Medulla oblongata (tissue), 1 donor: ENCODE results near the gene SULT1C4.
"Not testable (repeated sequence)": the region's sequence is repeated elsewhere in the genome, so short reads cannot be mapped to it uniquely, and the experiment has no call there.

ENCODE experiments used
- DNase-seq: peaks from one replicate; pipeline ENCODE4 v3.0.0-alpha.2; 2015; ENCODE audit errors: extremely low spot score

The SULT1C4 gene

DNA sequence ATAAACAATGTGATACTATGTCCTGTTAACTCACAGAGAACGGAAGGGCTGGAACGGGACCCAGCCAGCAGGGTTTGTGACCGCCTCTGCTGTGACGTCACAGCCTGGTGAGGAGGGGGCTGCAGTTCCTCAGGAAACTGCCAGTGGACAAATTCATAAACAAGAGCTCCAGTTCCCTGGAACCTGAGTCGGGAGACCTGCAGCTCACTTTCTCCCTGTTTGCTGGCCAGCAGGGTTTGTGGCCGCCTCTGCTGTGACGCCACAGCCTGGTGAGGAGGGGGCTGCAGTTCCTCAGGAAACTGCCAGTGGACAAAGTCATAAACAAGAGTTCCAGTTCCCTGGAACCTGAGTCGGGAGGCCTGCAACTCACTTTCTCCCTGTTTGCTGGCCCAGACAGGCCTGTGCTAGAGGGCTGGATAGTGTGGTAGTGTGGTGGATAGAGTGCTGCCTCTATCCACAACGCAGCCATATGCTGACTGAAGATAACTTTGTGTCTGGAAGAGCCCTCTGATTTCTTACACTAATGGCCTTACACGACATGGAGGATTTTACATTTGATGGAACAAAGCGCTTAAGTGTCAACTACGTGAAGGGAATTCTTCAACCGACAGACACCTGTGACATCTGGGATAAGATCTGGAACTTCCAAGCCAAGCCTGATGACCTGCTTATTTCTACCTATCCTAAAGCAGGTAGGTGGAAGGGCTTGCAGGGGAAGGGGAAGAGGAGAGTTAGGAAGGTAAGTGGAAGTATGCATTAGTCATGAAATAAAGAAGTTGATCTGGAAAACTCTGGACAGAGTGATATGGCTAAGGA lies at the start of gene SULT1C4:
Gene SULT1C4 (plus strand): TSS at position 140 of the 816 bp plus-strand sequence. CDS start 384 bp downstream, at position 524.
- peak; percentile 69 for DNase-seq

DNA sequence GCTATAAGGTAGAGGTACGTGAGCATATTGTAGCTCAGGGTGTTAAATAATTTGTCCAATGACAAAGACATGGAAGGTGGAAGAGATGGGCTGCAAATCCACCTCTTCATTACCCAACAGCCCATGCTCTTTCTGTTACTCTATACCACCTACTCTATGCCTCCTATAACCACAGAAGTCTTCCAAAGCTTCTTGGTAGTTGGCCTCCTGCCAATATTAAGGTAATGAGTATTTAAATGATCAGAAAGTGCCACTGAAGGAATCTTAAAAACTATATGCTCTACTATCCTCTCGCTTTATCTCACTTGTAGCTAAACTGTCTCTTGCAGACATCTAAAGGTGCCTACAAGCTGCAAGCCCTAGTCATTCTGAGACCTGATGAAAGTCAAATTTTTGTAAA lies 48.0 kb upstream of the SULT1C4 start:
- no peak for DNase-seq

DNA sequence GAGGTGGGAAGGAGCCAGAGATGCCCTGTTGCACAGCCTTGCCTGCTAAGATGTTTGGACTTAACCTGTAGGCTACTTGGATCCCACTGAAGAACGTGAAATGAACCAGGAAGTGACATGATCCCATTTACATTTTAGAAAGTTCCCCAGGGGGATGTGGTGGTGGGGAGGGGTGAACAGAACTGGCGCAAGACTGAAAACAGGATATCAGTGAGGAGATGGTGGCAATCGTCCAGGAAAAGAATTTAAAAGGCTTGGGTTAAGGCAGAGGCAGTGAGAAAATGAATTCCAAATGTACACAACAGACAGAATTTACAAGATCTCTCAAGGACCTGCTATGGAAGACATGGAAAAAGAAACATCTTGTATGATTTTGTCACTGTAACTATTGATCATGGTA lies 46.8 kb upstream of the SULT1C4 start:
- no peak for DNase-seq

DNA sequence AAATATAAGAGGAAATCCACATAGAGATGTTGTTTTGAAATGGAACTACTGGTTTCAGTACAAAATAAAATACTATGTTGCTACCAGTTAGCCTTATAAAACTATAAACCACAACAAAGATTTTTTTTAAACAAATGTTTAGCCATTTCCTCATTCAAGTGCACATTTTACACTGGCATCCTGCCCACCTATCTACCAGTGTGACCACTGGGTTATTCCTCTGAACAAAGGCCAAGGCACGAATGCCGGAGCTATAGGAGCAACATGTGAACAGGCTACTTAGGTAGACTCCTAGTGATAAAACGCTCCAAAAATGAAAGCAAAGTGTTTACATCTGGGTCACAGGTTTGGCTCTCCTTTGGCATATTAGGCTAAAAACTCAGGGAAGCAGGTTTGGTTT lies 31.8 kb upstream of the SULT1C4 start:
- no peak for DNase-seq

DNA sequence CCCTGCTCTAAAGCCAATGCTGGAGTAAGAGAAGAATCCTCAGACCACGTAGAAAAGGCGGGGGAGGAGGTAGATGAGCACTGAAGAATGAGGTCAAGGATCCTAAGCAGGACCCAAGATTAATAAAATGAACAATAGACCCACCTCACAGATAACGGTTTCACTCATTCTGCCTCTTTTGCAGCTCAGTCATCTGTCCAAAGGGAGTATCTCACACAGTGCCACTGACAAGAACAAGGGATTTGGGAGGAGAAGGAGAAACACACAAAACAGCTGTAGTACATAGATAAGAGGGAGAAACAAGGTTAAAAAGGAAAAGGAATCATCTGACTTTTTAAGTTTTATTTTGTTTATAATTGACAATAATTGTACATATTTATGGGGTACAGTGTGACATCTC lies 30.9 kb upstream of the SULT1C4 start:
- no peak for DNase-seq

DNA sequence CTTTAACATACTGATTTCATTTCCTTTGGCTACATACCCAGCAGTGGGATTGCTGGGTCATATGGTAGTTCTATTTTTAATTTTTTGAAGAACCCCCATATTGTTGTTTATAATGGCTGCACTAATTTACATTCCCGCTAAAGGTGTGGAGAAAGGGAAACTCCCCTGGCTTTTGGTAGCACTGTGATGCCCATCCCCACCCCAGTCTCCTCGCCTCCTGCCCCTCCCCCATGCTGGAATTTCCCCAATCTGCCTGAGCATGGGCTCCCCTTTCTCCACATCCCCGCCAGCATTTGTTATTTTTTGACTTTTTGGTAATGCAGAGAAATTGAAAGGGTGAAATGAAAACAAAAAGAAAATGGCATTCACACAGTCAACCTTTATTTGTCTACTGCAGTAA lies 30.0 kb upstream of the SULT1C4 start:
- DNase-seq: no peak

DNA sequence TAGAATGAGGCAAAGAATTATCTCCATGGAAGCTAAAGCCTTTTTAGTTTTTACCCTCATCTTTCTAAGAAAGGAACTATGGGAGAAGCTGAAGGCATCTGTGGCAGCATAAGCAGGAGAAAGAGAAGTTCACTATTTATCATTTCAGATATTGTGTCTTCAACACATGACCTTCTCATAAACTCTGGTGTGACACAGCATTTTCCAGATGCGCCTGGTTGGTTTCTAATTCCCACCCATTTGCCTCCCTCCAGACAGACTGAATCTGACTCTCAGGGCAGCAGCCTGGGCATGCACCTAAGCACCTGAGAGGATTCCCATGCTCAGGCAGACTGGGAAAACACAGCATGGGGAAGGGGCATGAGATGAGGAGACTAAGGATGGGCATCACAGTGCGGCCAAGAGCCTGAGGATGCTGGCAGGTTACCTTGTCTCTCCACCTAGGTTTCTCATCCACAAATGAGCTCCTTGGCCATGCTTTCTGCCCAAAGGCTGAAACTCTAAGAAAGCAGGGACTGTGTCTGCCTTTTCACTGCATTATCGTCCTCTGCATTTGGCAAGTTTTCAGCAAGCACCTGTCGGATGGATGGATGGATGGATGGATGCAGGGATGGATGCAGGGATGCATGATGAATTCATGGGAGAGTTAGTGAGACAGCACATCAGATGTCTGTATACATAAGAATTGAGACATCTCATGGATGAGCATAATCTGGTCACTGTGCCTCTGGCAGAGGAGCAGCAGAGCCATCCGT lies 28.8 kb upstream of the SULT1C4 start:
- no peak for DNase-seq

DNA sequence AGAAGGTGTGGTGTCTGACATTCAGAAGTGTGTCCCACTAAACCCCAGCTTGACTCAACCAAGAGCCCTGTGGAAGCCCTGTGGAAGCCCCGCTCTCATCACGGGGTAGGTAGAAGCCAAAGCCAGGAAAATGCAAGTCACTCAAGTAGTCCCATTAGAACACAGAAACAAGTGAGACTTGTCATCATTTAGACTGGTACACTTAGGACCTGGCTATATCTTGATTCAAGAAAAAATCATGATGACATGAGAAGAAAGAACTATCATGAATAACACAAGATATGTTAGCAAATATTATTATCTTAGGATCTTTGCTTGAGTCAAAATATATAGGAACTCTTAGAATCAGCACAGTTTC lies 28.2 kb upstream of the SULT1C4 start:
- no peak for DNase-seq

DNA sequence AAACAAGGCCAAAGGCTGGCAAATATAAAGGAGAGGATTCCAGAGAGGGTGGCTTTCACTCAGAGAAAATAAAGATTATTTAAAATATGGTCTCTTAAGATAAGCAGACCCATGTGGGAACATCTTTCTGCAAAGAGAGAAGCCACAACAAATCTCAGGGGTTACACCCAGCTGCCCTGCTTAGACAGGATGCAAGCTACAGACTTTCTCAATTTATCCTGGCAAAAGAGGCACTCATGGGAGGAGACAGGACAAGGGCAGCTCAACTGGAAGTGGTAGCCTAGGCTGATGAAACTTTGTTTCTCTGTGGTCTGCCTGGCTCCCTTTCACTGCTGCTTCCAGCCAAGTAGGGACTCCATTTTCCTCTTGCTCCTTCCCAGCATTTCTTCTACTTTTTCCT lies 25.9 kb upstream of the SULT1C4 start:
- DNase-seq: no peak

DNA sequence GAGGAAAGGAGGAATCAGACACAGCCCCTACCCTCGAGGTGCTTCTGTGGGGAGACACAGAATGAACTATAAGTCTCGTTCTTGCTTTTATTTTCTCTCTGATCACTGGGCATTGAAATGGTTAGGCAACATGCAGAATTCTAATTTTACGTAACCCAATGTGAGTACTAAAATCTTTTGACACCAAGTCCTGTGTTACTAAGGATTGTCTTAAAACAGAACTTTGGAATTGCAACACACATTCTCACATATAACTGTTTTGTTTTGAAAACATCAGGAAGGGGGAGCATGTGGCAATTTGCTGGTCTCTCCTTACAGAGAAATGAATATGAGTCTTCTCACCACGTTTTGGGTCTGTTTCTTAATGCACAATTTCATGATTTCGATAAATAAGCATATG lies 23.6 kb upstream of the SULT1C4 start:
- DNase-seq: no peak

DNA sequence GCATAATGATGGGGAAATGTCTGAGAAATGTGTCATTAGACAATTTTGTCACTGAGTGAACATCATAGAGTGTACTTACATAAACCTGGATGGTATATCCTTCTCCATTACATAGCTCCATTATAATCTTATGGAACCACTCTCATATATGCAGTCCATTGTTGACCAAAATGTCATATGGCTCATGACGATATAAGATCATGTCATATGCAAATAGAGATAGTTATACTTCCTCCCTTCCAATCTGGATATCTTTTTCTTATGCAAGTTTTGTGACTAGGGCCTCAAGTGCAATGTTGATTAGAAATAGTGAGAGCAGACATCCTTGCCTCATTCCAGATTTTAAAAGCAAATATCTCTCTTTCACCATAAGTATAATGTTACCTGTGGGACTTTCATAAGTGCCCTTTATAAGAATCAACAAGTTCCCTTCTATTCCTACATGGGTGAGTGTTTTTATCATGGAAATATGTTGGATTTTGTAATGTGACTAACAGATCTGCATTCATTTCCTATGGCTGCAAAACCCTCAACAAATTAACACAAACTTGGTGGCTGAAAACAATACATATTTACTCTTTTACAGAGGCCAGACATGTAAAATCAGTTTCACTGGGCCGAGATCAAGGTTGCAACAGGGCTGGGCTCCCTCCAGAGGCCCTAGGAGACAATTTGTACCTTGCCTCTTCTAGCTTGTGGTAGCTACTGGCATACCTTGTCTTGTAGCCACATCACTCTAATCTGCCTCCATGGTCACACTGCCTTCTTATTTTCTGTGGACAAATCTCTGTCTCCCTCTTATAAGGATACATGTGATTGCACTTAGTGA lies 21.6 kb upstream of the SULT1C4 start:
- DNase-seq: no peak

DNA sequence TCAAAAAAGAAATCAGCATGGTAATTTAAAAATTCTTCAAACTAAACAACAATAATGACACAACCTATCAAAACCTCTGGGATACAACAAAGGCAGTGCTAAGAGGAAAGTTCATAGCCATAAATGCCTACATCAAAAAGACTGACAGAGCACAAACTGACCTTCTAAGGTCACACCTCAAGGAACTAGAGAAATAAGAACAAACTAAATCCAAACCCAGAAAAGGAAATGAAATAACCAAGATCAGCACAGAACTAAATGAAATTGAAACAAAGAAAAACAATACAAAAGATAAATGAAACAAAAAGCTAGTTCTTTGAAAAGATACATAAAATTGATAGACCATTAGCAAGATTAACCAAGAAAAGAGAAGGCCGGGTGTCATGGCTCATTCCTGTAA lies 18.4 kb upstream of the SULT1C4 start:
- DNase-seq: not testable (repeated sequence)

DNA sequence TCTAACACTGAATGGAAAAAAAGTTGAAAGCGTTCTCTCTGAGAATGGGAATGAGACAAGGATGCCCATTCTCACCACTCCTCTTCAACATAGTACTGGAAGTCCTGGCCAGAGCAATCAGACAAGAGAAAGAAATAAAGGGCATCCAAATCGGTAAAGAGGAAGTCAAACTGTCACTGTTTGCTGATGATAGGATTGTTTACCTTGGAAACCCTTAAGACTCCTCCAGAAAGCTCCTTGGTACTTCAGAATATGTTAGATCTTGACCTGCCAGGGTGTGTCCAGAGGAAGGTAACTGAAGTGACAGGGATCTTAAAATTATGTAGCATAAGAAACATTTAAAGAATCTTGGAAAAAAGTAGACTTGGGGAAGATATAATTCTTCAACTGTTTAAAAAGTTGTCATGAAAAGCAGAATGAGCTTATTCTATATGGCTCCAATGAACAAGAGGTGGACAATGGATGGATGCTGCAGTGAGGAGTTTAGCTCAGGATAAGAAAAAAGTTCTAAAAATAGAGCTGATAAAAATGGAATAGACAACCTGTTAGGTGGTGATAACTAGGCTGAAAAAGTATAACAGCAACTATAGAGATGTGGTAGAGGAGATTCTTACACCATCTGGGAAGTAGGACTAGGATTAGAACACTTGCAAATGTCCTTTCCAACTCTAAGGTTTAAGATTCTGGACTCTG lies 16.8 kb upstream of the SULT1C4 start:
- no peak for DNase-seq

DNA sequence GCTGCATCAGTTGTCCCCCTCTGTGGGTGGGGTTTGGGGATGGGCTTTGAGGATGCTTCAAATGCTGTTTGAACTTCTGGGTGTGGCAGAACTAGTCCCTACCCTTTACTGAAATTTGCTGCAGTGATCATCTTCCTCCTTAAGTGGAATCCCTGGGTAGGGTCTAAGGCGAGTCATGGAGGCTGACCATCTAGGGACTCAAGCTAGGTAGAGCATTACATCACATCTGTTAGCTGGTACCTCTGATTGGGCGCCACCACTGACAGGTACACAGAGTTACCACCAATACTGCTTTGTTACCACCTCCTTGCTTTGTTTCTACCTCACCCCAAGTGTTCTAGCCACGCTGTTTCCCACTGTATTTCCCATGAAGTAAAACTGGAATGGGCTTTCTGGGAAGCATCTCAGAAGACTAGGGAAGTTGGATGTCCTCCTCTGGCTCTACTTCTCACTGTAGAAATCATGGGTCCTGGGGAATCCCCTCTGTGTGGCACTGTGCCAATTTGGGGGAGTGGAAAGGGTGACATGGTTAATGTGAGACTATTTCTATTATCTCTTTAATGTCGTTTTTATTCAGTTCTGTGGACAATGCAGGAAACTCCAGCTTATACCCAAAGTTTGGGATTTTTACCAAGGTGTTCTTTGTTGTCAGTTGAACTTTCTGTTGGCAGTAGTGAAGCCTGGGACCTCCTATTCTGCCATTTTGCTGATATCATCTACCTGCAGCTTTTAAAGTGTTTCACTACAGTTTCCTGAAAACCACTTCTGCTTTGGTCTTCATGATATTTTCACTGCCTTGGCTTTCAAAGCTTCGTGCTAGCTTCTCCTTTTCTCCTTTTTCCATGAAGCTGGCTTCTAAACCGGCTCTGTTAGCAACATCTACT lies 14.5 kb upstream of the SULT1C4 start:
- DNase-seq: peak; percentile 30

DNA sequence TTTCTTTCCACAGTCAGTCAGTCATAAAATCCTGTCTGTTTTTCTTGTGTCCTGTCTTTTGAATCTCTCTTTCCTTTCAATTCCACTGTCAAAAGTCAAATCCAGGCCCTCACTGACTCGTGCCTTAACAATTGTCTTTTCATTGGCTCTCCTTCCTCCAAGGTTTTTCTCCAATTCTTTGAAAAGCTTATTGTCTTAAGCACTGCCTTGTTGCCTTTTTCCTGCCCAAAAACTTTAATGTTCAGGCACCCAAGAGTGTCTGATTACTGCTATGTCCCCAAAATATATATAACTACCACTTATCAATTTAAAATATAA lies 13.9 kb upstream of the SULT1C4 start:
- DNase-seq: no peak

DNA sequence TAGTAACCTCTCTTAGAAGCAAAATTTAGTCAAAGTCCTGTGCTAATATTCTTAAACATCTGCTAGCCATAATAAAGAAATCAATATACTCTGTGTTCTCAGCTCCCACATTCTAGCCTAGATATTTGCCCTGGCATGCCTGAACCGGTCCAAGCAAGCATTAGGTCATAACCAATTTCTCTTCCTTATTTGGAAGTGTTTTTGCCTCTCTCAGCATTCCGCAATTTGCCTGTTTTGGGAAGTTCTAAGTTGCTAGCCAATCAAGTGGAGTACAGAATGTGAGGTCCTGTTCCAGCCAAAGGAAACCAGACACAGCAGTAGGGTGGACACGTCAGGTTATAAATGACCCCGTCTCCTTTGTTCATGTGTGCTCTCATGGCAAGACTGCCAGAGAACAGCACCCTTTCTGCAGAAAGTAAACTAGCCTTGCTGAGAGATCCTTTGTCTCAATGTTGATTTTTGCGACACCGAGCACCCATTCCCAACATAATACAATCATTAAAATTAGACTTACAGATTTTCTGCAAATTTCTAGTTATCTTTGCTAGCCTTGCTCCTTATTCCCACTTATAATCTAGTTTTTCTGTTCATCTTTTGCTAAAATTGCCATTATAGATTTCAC lies 13.0 kb upstream of the SULT1C4 start:
- no peak for DNase-seq

DNA sequence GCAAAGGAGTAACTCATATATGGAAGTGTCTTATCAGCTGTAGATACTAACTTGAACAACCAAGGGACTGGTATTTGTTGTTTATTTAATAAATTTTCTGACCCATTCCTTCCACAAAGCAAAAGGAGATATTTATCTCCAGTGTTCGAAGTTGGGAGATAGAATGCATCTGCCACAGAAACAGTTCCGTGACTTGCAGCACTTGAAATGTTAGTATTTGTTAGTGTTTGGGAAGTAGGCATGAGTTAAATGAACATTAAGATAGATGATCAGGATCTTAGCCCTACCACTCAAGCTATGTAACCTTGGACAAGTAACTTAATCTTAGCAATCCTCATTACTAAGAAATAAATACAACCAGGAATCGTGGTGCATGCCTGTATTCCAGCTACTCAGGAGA lies 12.1 kb upstream of the SULT1C4 start:
- no peak for DNase-seq

DNA sequence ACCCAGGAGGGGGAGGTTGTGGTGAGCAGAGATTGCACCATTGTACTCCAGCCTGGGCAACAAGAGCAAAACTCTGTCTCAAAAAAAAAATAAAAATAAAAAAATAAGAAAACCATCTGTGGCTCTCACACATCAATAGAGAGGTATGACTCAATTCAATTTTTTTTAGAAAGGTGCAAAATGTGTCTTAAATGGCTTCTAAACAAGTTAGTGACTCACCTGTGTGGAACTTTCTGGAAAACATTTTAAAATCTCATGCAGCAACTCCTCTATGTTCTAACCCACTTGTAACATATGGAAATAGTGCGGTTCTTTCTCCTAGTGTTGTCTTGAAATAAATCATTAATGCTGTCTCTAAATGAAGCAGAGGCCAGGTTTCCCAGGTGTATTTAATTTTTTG lies 10.7 kb upstream of the SULT1C4 start:
- DNase-seq: no peak

DNA sequence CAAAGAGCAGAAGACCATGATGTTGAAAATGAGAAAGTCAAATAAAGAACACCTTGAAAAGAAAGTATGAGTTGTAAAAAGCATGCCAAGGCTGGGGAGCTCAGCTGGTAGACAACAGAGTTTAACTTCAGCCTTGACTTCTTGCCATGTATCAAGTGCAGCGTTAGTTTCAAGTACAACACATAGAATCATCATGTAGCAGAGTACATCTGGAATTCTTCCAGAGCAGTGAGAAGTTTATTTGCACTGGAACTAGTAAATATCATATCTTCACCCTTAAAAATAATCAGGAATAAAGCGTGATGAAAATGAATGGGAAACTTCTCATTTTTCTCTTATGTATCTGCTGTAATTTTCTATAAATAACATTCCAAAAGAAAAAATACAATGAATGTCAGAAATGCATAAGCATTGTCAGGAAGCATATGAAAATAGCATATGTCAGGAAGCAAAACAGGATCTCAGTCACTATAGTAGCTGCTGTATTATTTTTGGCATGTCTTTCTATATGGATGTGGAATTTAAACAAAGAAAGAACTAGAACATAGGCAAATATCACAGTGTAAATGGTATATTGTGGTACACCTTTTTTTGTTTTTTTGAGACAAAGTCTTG lies 10.1 kb upstream of the SULT1C4 start:
- no peak for DNase-seq

DNA sequence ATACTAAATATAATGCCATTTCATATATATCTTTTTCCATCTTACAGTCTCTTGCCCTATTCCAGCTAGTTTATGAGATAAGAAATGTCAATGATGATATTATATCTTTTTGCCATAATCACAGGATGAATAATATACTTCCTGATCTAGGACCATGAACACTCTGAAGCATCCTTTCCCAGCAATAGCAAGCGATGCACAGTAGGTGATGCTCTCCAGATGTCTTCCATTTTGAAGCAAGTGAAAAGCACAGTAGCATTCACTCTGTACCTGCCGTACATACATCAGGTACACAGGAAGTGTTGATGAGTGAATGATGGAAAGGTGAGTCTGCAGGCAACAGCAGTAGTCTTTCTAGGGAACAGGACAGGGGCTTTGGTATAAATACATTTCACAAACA lies 8.6 kb upstream of the SULT1C4 start:
- DNase-seq: no peak
